ENCODE measurements around the gene KHSRP.

Gene KHSRP

GRCh38 chr19:6451583-6452222 lies 27.1 kb upstream of the KHSRP start:
- no peaks in the 10 kb centered on the region for H4K20me1 ChIP-seq (ENCODE audit: insufficient read depth, low read length, poor library complexity, severe bottlenecking)
- no peaks in the 10 kb centered on the region for H3K27me3 ChIP-seq (ENCODE audit: insufficient read depth, low read length, poor library complexity, severe bottlenecking)
- H3K9me3 ChIP-seq (ENCODE audit: insufficient read depth, low read depth, low read length) = no peaks in the 10 kb centered on the region
- H3K4me2 ChIP-seq (ENCODE audit: low read depth, low read length, poor library complexity, severe bottlenecking) = no peak overlapping the region
- H2AFZ ChIP-seq (ENCODE audit: low read length) = no peak overlapping the region
- H3K79me2 ChIP-seq (ENCODE audit: insufficient read depth, low read length) = no peaks in the 10 kb centered on the region
- H3K36me3 ChIP-seq (ENCODE audit: insufficient read depth, low read length) = peaks cover 3% of the 10 kb centered on the region; the same call in 1 of the 2 replicates
- no peaks in the 10 kb centered on the region for H3K4me1 ChIP-seq (ENCODE audit: insufficient read depth, low read length, poor library complexity, severe bottlenecking)
- H3K4me3 ChIP-seq (ENCODE audit: low read length, poor library complexity, severe bottlenecking) = no peak overlapping the region
- no peaks in the 10 kb centered on the region for H3F3A ChIP-seq (ENCODE audit: low read depth)
- no peak overlapping the region for H3K9ac ChIP-seq (ENCODE audit: low read depth, low read length, poor library complexity, severe bottlenecking)
- TF ChIP-seq CTCF (conservative IDR thresholded peaks at IDR 0.05; ENCODE audit: low read length) (no peak), EZH2phosphoT487 (IDR thresholded peaks at IDR 0.05; ENCODE audit: borderline replicate concordance) (no peak)
- H3K9me2 ChIP-seq (replicated peaks; ENCODE audit: low read depth, low read length) = no peaks in the 10 kb centered on the region

DNA sequence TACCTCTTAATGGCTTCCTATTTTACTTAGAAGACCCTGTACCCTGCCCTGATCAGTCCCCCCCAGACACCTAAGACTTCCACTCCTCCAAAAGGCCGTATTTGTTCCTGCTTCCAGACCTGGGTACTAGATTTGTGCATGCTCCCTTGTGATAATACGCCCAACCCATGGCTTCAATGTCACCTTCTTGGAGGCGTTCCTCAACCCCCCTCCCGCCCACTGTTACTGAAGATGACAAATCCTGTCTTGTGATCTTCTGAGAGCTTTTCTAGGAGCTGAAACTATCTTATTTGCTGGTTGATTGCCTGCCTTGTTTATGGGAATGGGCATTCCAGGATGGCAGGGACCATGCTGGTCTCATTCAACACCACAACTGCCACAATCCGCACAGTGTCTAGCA lies 25.6 kb upstream of the KHSRP start:
- Histone ChIP-seq H3F3A (ENCODE audit: low read depth) (no peaks in the 10 kb centered on the region), H3K4me2 (ENCODE audit: low read depth, low read length, poor library complexity, severe bottlenecking) (no peak overlapping the region), H3K9me3 (ENCODE audit: insufficient read depth, low read depth, low read length) (no peaks in the 10 kb centered on the region), H3K9me2 (replicated peaks; ENCODE audit: low read depth, low read length) (no peaks in the 10 kb centered on the region), H2AFZ (ENCODE audit: low read length) (no peak overlapping the region), H3K79me2 (ENCODE audit: insufficient read depth, low read length) (no peaks in the 10 kb centered on the region), H3K4me3 (ENCODE audit: low read length, poor library complexity, severe bottlenecking) (no peak overlapping the region), H3K9ac (ENCODE audit: low read depth, low read length, poor library complexity, severe bottlenecking) (no peak overlapping the region), H4K20me1 (ENCODE audit: insufficient read depth, low read length, poor library complexity, severe bottlenecking) (no peaks in the 10 kb centered on the region), H3K36me3 (ENCODE audit: insufficient read depth, low read length) (peaks cover 3% of the 10 kb centered on the region; the same call in 1 of the 2 replicates), H3K27me3 (ENCODE audit: insufficient read depth, low read length, poor library complexity, severe bottlenecking) (no peaks in the 10 kb centered on the region), H3K4me1 (ENCODE audit: insufficient read depth, low read length, poor library complexity, severe bottlenecking) (no peaks in the 10 kb centered on the region)
- TF ChIP-seq EZH2phosphoT487 (IDR thresholded peaks at IDR 0.05; ENCODE audit: borderline replicate concordance) (no peak), CTCF (conservative IDR thresholded peaks at IDR 0.05; ENCODE audit: low read length) (no peak)

- Histone ChIP-seq H3K9me3 (ENCODE audit: insufficient read depth, low read depth, low read length) (no peaks in the 10 kb centered on the region), H3K4me3 (ENCODE audit: low read length, poor library complexity, severe bottlenecking) (no peak overlapping the region), H4K20me1 (ENCODE audit: insufficient read depth, low read length, poor library complexity, severe bottlenecking) (no peaks in the 10 kb centered on the region), H3K9me2 (replicated peaks; ENCODE audit: low read depth, low read length) (no peaks in the 10 kb centered on the region), H3K4me2 (ENCODE audit: low read depth, low read length, poor library complexity, severe bottlenecking) (no peak overlapping the region), H3F3A (ENCODE audit: low read depth) (no peaks in the 10 kb centered on the region), H3K4me1 (ENCODE audit: insufficient read depth, low read length, poor library complexity, severe bottlenecking) (no peaks in the 10 kb centered on the region), H3K9ac (ENCODE audit: low read depth, low read length, poor library complexity, severe bottlenecking) (no peak overlapping the region), H3K27me3 (ENCODE audit: insufficient read depth, low read length, poor library complexity, severe bottlenecking) (no peaks in the 10 kb centered on the region), H3K79me2 (ENCODE audit: insufficient read depth, low read length) (no peaks in the 10 kb centered on the region), H3K36me3 (ENCODE audit: insufficient read depth, low read length) (no peaks in the 10 kb centered on the region), H2AFZ (ENCODE audit: low read length) (no peak overlapping the region)
- TF ChIP-seq CTCF (conservative IDR thresholded peaks at IDR 0.05; ENCODE audit: low read length) = no peak
- TF ChIP-seq EZH2phosphoT487 (IDR thresholded peaks at IDR 0.05; ENCODE audit: borderline replicate concordance) = no peak
Observed at GRCh38 chr19:6448045-6448444, 23.4 kb upstream of the KHSRP start.
